Spleen (tissue), 7 donors: ENCODE data around the gene NEO1.

ENCODE experiments used
- POLR2A ChIP-seq, 3 donors: fragments of 450-650 bp; IDR thresholded peaks; one replicate each; pipeline ENCODE4 v1.5.1; 2017; ENCODE audit warnings: antibody characterized with exemption in 3 of 3, mild to moderate bottlenecking in 1 of 3
- TF ChIP-seq, protein P1 (sequence below), 11 experiments: fragments of 200-600 bp in 7 of 11; fragments of 450-650 bp in 4 of 11; sonication (generic) in 4 of 11; IDR thresholded peaks in 8 of 11; conservative IDR thresholded peaks in 3 of 11; 1 replicate in 7 of 11; 2 replicates in 4 of 11; pipeline versions ENCODE4 v1.4.0 to v1.8.0; 2016 to 2021; ENCODE audit warnings: antibody characterized with exemption in 11 of 11, inconsistent platforms in 4 of 11, mild to moderate bottlenecking in 1 of 11
- donor health status: DM: no; HTN: no; CAD: no; lungs with moderate emphysema.
- donor health status: DM: no; HTN: no; CAD: no.
- donor health status: DM: no; HTN: no; CAD: no.

GRCh38 chr15:73176598-73176997 is 124.3 kb downstream of the NEO1 start:
- TF ChIP-seq, protein P1, sequence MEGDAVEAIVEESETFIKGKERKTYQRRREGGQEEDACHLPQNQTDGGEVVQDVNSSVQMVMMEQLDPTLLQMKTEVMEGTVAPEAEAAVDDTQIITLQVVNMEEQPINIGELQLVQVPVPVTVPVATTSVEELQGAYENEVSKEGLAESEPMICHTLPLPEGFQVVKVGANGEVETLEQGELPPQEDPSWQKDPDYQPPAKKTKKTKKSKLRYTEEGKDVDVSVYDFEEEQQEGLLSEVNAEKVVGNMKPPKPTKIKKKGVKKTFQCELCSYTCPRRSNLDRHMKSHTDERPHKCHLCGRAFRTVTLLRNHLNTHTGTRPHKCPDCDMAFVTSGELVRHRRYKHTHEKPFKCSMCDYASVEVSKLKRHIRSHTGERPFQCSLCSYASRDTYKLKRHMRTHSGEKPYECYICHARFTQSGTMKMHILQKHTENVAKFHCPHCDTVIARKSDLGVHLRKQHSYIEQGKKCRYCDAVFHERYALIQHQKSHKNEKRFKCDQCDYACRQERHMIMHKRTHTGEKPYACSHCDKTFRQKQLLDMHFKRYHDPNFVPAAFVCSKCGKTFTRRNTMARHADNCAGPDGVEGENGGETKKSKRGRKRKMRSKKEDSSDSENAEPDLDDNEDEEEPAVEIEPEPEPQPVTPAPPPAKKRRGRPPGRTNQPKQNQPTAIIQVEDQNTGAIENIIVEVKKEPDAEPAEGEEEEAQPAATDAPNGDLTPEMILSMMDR (IDR thresholded peaks at IDR 0.05 in 8 of 11, conservative IDR thresholded peaks at IDR 0.05 in 3 of 11) = no peak
- TF ChIP-seq POLR2A (IDR thresholded peaks at IDR 0.05) = no peak
